HG03378 (cell line): Measurements from ENCODE around the gene ANKUB1.

Experiments used
- ATAC-seq: cut with Tn5 transposase; IDR thresholded peaks from one replicate; pipeline ENCODE4 v1.9.1; 2021; ENCODE audit warnings: mild to moderate bottlenecking, moderate library complexity; ENCODE audit not compliant: unreplicated experiment

The ANKUB1 gene

DNA sequence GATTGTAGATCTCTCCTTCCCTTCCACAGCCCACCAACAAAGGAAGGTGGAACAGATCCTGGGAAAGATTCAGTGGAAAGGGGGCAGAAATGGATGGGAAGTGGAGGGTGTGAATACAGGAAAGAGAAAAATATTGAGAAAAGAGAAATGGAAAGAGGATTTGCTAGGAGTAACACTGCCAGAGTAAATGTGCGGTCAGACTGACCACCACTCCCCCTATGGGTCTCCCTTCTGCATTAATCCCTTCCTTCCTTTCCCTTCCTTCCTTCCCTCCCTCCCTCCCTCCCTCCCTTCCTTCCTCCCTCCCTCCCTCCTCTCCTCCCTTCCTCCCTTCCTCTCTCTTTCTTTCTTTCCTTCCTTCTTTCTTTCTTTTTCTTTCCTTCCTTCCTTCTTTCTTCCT lies 28.1 kb downstream of the ANKUB1 start:
- no peak for ATAC-seq

DNA sequence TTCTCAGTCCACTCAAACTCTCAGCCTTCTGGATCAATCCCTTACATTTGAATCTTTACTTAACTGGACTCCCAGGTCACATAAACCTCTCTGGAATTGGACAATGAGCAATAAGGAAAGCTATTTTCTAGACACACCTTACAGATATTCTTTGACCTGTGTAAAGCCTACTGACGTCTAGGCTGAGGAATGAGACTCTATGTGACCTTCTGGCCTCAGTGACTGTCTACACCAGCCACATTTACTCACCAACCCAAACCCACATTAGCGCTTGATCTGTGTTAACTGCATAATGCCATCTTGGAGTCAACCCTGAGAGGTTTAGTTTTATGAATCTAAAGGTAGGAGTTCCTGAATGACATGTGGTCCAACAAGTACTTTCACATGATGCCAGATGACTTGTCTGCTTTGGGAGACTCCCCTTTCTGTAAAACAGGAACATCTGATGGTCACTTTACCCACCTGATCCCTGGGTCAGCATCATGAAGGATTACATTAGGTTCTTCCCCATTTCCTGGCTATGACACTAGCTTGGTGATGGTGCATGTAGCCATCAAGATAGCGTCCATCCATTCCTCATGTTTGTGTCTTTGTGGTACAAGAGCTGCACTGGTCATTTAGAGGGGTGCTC lies 28.7 kb downstream of the ANKUB1 start:
- no peak for ATAC-seq

DNA sequence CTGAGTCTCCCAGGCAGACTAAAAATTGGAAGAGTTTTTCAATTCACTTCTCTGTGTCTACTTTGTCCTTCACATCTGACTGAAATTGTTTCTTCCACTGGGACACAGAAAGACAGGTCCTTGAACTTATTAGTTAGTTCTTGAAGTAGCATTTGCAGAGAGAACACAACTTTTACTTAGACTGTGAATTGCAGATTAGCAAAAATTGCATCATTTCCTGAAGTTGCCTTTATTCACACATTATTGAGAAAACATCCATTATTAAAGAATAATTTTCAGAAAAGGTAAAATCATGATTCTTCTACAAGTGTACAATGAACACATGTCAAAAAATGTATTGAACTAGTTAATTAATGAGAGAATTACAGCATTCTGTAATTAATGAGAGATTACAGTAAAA lies 38.6 kb downstream of the ANKUB1 start:
- no peak for ATAC-seq

DNA sequence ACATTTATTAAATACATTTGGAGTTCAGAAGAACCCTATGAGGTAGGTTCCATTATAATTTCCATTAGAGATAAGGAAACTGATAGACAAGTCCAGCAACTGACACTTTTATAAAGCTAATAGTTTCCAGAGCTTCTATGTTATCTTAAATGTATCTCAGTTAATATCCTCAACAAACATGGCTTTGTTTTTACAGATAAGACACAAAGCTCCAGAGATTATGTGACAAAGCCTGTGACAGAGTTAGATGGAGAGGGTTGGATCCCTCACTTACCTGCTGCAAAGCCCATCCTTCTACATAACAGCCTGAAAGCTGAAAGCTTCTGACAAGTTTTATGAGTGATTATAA lies 39.6 kb downstream of the ANKUB1 start:
- ATAC-seq, result no peak

DNA sequence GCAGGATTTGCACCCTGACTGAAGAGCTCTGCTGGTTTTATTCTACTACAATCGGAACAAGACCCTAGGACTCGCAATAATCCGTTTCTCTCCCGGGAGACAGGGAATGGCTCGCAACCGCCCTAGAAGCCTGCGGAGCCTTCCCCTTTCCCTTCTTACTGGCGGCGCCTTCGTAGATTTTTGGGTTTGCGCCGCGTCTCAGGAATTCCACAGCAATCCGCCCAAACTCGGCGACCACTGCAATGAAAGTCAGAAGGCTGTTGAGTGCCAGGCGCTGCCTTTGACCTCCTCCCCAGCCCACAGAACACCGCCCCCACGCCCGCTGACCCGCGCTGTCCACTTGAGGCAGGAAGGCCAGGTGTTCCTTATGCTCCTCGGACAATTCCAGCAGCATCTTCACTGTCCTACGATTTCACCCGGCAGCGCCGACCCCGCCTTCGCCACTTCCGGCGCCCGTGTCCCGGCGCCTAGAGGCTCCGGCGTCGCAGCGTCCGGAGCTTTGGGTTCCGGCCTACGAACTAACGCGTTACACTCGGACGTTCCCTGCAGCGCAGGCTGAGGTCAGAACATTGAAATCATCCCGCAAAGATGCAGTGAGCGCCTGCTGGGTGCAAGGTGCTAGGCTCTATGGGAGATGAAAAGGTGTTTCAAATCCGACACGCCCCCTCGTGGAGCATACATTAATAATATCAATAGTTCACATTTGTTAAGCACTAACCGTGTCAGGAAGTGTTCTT lies 40.1 kb downstream of the ANKUB1 start, which contains the start of gene COMMD2:
TSS of gene COMMD2 (minus strand) at position 439 of the 737 bp plus-strand sequence. CDS start at position 394, 45 bp downstream.
- ATAC-seq, result peak; percentile 100

DNA sequence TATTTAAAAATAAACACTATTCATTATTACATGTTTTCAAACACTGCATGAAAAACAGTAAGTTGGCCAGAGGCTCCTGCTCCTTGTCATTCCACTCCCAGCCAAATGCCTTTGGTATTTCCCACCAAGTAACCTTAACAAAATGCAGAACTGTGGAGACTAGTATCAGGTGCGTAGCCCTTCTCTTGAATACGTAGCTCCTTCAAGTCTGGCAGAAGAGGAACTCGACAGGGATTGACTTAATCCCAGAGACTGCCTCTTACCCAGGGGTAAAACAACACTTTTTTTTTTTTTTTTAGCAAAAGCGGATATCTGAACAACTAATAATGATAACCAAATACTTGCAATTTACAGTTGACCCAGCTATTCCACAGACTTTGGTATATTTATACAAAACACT lies 40.8 kb downstream of the ANKUB1 start:
- no peak for ATAC-seq

DNA sequence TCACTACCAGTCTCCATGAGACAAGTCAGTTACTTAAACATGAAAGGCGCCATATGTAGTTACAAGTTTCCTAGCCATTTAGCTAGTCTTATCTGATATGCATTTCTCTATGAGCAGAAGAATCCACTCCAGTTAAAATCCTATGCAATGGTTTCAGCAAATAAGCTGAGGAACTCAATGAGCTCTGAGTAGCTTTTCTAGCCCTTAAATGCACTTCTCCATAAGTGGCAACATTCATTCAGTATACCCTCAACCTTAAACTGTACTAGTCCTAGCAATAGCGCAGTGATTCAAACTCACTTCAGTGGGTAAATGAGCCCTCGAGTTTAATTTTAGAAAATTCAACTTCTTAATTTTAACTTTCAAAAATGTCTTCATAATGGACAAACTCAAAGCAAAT lies 47.7 kb downstream of the ANKUB1 start:
- no peak for ATAC-seq

DNA sequence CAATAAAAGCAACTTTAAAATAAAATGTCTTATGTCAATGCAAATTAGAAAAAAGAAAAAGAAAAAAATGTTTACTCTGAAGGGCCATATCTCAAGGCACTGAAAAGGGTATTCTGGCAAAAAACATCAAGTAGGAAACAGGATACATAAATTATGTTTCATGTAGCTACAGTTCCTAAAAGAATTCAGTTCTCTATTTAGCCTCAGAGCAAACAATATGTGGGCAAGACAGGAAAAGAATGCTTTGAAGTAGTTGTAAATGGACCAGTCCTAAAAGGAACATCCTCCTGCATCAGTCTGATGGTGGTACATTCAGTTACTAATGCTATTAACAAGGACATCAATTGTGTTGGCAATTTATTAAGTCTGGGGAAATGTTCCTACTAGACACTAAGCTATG lies 48.2 kb downstream of the ANKUB1 start:
- ATAC-seq, result no peak

DNA sequence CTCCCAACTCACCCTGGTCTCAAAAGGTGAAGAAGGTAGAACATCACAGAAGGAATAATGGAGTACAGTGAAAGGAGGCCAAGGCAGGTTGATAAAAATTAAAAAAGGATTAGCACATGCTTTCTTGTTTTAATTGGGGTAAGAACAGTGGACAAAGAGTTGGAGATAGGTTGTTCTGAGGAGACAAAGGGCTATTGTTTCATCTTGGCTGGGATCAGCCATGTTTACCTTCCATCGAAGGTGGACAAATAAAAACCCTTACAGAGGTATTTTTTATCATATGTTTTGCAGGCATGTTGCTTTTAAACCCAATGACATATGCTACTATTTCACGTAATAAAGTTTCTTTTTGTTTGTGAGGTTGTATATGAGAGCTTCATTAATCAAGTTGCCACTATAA lies 53.0 kb downstream of the ANKUB1 start:
- ATAC-seq, result no peak

DNA sequence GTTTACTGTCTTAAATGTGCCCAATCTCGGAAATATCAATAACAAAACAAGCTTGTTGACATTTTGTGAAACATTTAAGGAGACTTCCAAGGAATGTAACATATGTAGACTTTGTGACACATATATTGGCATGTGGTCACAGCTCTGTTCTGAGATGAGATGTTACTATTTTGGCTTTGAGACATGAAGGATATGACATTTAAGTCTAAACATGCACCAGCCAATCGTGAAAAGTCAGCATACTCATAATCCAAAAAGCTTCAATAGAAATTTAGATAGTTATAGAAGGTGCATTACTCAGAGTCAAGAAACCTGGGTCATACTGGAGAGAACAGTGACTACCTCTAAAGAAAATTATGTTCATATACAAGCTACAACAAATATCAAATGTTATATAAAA lies 53.5 kb downstream of the ANKUB1 start:
- no peak for ATAC-seq

DNA sequence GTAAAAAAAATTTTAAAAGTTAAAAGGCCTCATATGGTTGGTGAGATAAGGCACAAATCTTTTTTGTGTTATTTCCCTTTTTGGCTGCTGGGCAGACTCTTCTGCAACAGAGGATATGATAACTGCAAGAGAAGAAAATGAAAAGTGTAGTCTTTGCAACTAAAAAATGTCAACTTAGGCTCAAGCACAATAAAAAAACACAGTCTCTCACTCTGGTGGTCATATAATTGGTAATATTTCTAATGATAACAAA lies 55.5 kb downstream of the ANKUB1 start:
- ATAC-seq, result no peak

DNA sequence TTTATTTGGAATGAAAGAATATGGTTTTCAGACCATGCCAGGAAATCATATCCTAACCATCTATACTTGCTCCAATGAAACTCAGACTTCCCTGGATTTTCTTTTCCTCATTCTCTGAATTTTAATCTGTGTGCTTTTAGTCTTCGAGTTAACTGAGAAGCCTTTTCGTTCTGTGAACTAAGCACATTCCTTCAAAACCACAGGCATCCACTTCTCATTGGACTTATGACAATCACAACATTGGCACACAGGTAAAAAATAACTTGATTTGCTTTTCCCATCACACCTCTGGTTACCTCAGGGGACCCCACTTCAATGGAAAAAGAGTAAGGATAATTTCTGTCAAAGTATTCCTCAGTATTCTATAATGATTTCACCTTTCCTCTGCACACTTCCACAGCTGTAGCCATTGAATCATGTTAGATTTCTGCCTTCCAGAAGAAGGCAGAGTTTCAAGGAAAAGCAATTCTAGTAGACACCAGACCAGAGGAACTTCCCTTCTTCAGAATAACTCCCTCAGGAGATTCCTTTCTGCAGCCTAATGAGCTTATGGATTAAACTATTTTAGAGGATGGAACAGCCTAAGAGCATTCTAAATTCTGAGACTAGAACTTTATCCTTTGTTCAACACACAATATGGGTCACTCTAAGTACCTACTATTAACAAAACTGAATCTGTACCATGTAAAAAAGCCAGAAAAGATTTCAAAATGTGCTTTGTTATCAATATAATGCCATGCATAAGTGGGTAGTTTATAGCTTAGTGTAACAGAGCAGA lies 56.0 kb downstream of the ANKUB1 start:
- ATAC-seq, result no peak

DNA sequence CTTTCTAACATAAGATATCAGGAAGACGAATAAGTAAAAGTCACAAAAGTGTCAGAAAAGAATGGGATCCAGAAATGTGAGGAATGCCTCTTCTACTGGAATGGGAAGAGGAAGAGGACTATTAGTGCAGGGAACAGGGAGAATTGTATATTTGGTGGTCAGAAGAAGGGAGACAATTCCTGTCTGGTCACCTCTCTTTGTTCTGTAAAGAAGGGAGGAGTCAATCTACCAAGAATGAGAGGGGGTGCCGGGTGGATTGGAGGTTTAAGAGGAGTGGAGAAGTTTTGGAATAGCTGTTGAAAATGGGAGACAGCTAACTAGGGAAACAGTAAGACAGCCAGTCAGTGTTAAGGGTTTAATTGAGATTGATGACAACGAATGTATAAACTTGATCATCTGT lies 60.1 kb downstream of the ANKUB1 start:
- no peak for ATAC-seq

DNA sequence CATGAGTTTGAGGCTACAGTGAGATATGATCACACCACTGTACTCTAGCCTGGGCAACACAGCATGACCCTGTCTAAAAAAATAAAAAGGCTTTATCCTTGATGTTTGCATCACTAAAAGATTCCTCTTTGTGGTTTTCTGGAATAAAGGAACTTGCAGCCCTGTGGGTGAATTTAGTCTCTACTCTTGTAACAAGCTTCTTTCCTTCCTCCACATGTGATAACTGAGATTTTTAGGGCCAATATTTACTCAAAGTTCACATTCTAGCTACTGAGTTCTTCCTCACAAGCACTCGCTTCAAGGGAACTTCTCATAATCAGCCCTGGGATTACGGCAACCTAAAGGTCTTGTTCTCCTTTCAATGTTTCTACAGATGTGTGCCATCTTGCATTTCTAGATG lies 64.7 kb downstream of the ANKUB1 start:
- no peak for ATAC-seq

DNA sequence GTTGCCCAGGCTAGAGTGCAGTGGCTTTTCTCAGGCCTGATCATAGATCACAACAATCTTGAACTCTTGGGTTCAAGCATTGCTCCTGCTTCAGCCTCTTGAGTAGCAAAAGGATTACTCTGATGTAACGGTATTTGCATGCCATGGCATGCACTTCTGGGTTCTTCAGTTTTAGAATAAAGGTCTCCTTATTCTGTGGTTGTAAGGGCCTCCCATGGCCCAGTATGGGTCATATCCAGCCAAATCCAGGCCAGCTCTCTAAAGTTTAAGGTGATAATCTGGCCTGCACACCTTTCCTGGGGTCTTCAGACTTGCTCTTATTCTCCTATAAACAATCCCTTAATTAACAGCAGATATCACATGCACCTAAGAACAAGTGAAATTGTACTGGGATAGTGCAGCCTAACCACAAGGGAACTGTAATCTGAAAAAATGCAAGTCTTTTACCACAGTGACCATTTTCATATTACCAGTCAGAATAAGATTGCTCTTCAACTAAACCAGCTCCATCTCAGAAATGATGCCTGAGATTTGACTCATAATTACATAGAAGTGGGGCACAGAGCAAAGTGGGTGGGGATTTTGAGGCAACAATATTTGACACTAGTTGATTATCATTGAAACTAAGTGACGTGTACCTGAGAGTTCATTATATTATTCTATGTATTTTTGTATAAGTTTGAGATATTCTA lies 65.5 kb downstream of the ANKUB1 start:
- peak; percentile 87 for ATAC-seq

DNA sequence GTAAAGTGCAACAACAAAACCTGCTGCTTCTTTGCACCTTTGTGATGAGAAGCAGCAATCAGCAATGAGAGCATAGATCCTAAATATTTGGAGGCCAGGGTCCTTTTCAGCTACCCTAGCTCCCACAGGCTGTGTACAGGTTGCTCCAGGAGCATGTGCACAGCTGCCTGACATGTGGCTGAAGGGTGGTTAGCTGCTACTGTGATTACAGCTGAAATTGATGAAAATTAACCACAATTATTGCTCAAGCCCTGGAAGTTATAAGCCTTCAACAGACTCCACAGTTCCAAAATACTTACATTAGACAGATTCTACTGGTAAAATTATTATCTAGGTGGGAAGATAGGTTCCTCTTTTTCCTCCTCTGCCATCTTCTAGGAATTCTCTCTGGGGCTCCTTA lies 68.6 kb downstream of the ANKUB1 start:
- no peak for ATAC-seq

DNA sequence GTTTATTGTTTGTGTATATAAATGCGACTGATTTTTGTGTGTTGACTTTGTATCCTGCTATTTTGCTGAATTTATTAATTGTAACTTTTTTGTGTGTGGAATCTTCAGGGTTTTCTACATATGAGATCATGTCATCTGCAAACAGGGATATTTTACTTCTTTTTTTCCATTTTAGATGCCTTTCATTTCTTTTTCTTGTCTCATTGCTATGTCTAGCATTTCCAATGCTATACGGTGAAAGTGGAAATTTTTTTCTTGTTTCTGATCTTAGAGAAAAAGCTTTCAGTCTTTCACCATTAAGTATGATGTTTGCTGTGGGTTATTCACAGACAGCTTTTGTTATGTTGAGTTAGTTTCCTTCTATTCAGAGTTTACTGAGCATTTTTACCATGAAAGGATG lies 71.4 kb downstream of the ANKUB1 start:
- no peak for ATAC-seq

DNA sequence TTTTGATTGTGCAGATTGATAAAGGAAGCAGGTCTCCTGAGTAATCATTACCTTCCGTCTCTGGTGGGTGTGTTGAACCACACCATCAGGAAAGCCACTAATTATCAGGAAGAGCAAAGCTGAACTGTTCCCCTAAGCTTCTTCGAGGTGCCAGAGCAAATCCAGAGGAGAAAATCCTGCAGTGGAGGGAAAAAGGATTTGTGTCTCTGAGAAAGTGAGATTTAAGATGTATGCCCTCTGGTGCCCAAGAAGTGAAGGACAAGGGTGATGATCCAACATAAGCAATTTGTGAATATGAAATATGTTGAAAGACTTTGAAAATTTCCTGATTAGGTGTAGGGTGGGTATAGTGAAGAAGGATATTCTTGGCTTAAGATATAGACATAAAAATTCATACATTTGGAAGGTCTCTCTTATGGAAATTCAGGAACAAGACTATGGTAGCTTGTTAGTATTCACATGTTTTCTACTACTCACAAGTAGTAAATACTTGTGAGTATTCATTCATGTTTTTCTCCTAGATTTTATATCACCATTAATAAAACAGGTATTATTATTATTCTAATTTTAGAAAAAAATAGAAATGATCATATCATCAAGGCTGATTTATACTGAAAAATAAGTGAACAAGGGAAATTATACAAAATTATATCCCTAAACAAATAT lies 74.8 kb downstream of the ANKUB1 start:
- ATAC-seq, result no peak

DNA sequence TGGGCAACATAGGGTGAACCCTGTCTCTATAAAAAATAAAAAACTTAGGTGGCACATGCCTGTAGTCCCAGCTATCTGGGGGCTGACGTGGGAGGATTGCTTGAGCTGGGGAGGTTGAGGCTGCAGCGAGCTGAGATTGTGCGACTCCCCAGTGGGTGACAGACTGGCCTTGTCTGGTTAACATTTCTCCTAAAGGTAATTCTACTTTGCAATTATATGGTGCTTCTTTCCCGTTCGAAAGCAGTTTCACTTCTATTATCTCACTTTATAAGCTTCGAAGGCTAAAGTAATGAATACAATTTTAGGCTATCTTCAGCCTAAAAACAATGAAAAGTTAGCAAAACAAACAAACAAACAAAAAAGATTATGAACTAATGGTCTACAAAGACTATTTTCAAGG lies 75.4 kb downstream of the ANKUB1 start:
- ATAC-seq, result no peak

DNA sequence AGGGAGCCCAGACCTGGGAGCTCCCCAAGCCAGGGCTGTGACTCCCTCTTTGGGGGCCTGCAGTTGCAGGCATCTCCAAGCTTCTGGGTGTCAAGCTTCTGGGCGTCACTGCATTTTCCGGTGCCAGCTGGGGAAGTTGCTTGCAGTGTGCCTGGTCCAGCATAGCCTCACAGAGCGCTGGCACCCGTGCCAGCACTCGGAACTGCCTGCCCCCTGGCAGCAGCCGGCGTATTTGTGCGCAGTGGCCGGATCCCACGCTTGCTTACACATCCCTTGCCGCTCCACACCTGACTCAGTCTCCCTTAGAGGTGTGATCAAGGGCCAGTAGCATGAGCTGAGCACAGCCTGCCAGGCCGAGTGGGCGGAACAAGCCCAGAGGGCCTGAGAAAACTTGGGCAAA lies 77.1 kb downstream of the ANKUB1 start:
- no peak for ATAC-seq
